Brain microvascular endothelial cell (primary cell): ENCODE data around the gene DLG1.

Experiments used
- DNase-seq: peaks from one replicate; pipeline ENCODE4 v3.0.0-alpha.2; 2020
- H3K27ac ChIP-seq: fragments of 250-450 bp; sonication (Bioruptor Pico); 2 replicates; pipeline ENCODE4 v1.5.1; 2020; ENCODE audit warnings: mild to moderate bottlenecking, moderate library complexity
- H3K27me3 ChIP-seq: fragments of 250-450 bp; sonication (Bioruptor Pico); replicated peaks from 2 replicates; pipeline ENCODE4 v1.5.1; 2020; ENCODE audit warnings: mild to moderate bottlenecking
- H3K36me3 ChIP-seq: fragments of 250-450 bp; sonication (Bioruptor Pico); replicated peaks from 2 replicates; pipeline ENCODE4 v1.5.1; 2020; ENCODE audit warnings: mild to moderate bottlenecking
- H3K4me3 ChIP-seq: 2 replicates; pipeline ENCODE4 v1.5.1; 2011; ENCODE audit warnings: low read depth, mild to moderate bottlenecking, control low read depth, low read length, moderate library complexity
- in situ Hi-C: cut with HindIII; loops from 2 replicates; pipeline ENCODE4 v1.10.0; 2017; ENCODE audit warnings: low sequenced_read_pairs, low pct_ligation_motif_present
- TF ChIP-seq, protein P1 (sequence below): IDR thresholded peaks from 2 replicates; pipeline ENCODE4 v1.5.1; 2011; ENCODE audit warnings: low read depth, mild to moderate bottlenecking, moderate library complexity, low read length, control low read depth, inconsistent platforms; ENCODE audit errors: missing control alignments

Gene DLG1

GRCh38 chr3:197312431-197312830 is 14.0 kb upstream of the DLG1 start:
- no peaks in the 10 kb centered on the region for H3K27me3 ChIP-seq
- H3K36me3 ChIP-seq, result no peaks in the 10 kb centered on the region
- no peak overlapping the region for H3K27ac ChIP-seq
- H3K4me3 ChIP-seq, result no peak overlapping the region
- DNase-seq, result no peak
- TF ChIP-seq, protein P1, sequence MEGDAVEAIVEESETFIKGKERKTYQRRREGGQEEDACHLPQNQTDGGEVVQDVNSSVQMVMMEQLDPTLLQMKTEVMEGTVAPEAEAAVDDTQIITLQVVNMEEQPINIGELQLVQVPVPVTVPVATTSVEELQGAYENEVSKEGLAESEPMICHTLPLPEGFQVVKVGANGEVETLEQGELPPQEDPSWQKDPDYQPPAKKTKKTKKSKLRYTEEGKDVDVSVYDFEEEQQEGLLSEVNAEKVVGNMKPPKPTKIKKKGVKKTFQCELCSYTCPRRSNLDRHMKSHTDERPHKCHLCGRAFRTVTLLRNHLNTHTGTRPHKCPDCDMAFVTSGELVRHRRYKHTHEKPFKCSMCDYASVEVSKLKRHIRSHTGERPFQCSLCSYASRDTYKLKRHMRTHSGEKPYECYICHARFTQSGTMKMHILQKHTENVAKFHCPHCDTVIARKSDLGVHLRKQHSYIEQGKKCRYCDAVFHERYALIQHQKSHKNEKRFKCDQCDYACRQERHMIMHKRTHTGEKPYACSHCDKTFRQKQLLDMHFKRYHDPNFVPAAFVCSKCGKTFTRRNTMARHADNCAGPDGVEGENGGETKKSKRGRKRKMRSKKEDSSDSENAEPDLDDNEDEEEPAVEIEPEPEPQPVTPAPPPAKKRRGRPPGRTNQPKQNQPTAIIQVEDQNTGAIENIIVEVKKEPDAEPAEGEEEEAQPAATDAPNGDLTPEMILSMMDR, result no peak
- in situ Hi-C loops, result no loop called here

- H3K27ac ChIP-seq, result peak overlapping the region; percentile 99
- TF ChIP-seq, protein P1, result no peak
- H3K4me3 ChIP-seq, result no peak overlapping the region
- no peaks in the 10 kb centered on the region for H3K27me3 ChIP-seq
- DNase-seq, result no peak
- in situ Hi-C loops, result no loop called here
- H3K36me3 ChIP-seq, result no peaks in the 10 kb centered on the region
Observed at GRCh38 chr3:197311591-197311990, 13.2 kb upstream of the DLG1 start.

- in situ Hi-C loops, result no loop called here
- Histone ChIP-seq H3K27ac (peak overlapping the region; percentile 99), H3K4me3 (no peak overlapping the region), H3K27me3 (no peaks in the 10 kb centered on the region), H3K36me3 (no peaks in the 10 kb centered on the region)
- peak; percentile 87 for DNase-seq
- TF ChIP-seq, protein P1, result no peak
Observed at GRCh38 chr3:197309528-197310361, 11.3 kb upstream of the DLG1 start.

DNA sequence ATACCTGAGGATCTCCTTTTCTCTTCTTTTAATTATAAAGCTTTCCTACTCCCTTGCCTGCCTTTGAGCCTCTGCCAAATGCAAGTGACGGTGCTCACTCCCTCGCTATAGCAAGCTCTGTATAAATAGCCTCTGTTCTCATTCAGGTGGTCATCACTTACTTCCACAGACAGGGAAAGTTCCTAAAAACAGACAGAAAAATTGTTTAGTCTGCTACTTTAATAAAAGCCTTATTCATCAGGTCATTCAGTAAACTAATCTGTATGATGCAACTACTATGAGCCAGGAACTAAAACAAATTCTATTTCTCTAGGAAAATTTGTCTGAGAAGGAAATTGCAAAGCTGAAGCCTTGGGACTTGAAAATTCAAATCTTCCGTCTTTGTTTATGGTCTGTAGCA is 10.2 kb upstream of the DLG1 start:
- no peaks in the 10 kb centered on the region for H3K27me3 ChIP-seq
- H3K4me3 ChIP-seq, result no peak overlapping the region
- peak overlapping the region; percentile 99 for H3K27ac ChIP-seq
- H3K36me3 ChIP-seq, result no peaks in the 10 kb centered on the region
- TF ChIP-seq, protein P1, result no peak
- no peak for DNase-seq
- in situ Hi-C loops, result no loop called here

GRCh38 chr3:197306374-197307086 is 8.1 kb upstream of the DLG1 start:
- Histone ChIP-seq H3K27me3 (no peaks in the 10 kb centered on the region), H3K36me3 (no peaks in the 10 kb centered on the region), H3K27ac (peak overlapping the region; percentile 99), H3K4me3 (no peak overlapping the region)
- in situ Hi-C loops, result no loop called here
- DNase-seq, result no peak
- TF ChIP-seq, protein P1, result no peak
